Natural killer cell (primary cell): ENCODE measurements around the gene TBPL1. TPM values are rescaled to one million over a fixed set of nuclear protein-coding genes. Genes with fewer than 3 reads are reported as not detected.

ENCODE experiments used
- ATAC-seq, 3 donors: fragments of 150-1000 bp in 2 of 3; fragments of 200-7000 bp in 1 of 3; cut with Tn5 transposase; 1 replicate in 1 of 3; 2 replicates in 2 of 3; pipeline ENCODE4 v1.10.0; 2021; ENCODE audit warnings: mild to moderate bottlenecking in 2 of 3, moderate library complexity in 2 of 3
- DNase-seq, 2 donors: peaks; one replicate each; pipeline versions ENCODE4 v3.0.0 to v3.0.0-alpha.2; 2013 to 2021; ENCODE audit warnings: mixed read lengths in 1 of 2
- H3K27ac ChIP-seq: one replicate; pipeline ENCODE4 v1.5.1; 2013; ENCODE audit warnings: mild to moderate bottlenecking, low read length
- H3K27me3 ChIP-seq: one replicate; pipeline ENCODE4 v1.6.1; 2013; ENCODE audit warnings: low read length; ENCODE audit not compliant: control insufficient read depth, insufficient read depth
- H3K36me3 ChIP-seq: one replicate; pipeline ENCODE4 v1.6.1; 2013; ENCODE audit warnings: low read length; ENCODE audit not compliant: control insufficient read depth, insufficient read depth
- H3K4me1 ChIP-seq: one replicate; pipeline ENCODE4 v1.6.1; 2013; ENCODE audit warnings: low read length; ENCODE audit not compliant: control insufficient read depth, insufficient read depth
- H3K4me3 ChIP-seq: one replicate; pipeline ENCODE4 v1.5.1; 2013; ENCODE audit warnings: low read length
- H3K9me3 ChIP-seq: one replicate; pipeline ENCODE4 v1.6.1; 2013; ENCODE audit warnings: low read length; ENCODE audit not compliant: control insufficient read depth, insufficient read depth
- H3K27ac Mint-ChIP-seq, 2 donors: one replicate each; pipeline ENCODE4 v1.8.0; 2022; ENCODE audit warnings: mild to moderate bottlenecking in 2 of 2, mixed read lengths in 2 of 2, moderate library complexity in 1 of 2
- H3K27me3 Mint-ChIP-seq, 2 donors: one replicate each; pipeline ENCODE4 v1.8.0; 2022; ENCODE audit warnings: low read depth in 2 of 2, mixed read lengths in 2 of 2
- H3K36me3 Mint-ChIP-seq: one replicate; pipeline ENCODE4 v1.8.0; 2022; ENCODE audit warnings: mixed read lengths
- H3K4me1 Mint-ChIP-seq, 2 donors: one replicate each; pipeline ENCODE4 v1.8.0; 2022; ENCODE audit warnings: mixed read lengths in 2 of 2
- H3K4me3 Mint-ChIP-seq: one replicate; pipeline ENCODE4 v1.8.0; 2022; ENCODE audit warnings: mild to moderate bottlenecking, moderate library complexity, mixed read lengths
- H3K9me3 Mint-ChIP-seq, 2 donors: one replicate each; pipeline ENCODE4 v1.8.0; 2022; ENCODE audit warnings: mixed read lengths in 2 of 2
- WGBS: methylation state at CpG from one replicate; pipeline ENCODE4 v1.1.7; 2013; ENCODE audit warnings: missing lambda C conversion rate; ENCODE audit not compliant: insufficient coverage; 5-methylcytosine and 5-hydroxymethylcytosine counted together
- intact Hi-C: fragments of 100-400 bp; cut with micrococcal nuclease; formaldehyde crosslinking; loops from one replicate; pipeline ENCODE4 v1.14.2; 2022
- total RNA-seq, 4 donors: library from RNA; stranded (reverse); fragments of 120-200 nt in 1 of 4; gene quantifications; one replicate each; pipeline versions ENCODE4 v1.2.3 to v1.2.4, GENCODE V29; 2013 to 2022
- TF ChIP-seq, protein P1 (sequence below): fragments of 200-600 bp; IDR thresholded peaks from one replicate; pipeline ENCODE4 v1.8.0; 2022; ENCODE audit warnings: antibody characterized with exemption

TBPL1 gene
- total RNA-seq, 3 donors from 2014 or later (not counting 1 experiment from before 2014, with no cell fraction given), result 54.8 to 71.0 (median 59.9) TPM

DNA sequence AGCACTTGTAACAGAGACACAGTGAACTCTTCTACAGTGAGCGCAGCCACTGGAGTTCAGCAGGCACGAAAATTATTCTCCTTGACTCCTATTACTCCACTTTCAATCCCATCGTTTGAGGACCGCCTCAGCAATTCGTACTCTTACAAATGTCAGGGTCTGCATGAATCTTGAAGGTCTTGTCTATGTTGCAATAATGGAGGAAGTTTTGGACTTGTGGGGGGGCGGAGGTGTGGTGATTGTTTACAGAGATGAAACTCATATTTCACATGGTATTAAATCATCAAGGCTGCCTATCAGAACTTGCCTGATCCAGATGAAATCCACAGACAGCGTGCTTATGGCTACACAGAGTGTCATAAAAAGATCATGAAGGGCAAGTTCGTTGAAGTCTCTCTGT lies 57.4 kb downstream of the TBPL1 start:
- H3K4me1 Mint-ChIP-seq, result no peaks in the 10 kb centered on the region
- intact Hi-C loops, result no loop called here
- Histone ChIP-seq H3K27me3 (no peaks in the 10 kb centered on the region), H3K4me3 (no peak overlapping the region), H3K9me3 (no peaks in the 10 kb centered on the region), H3K36me3 (no peaks in the 10 kb centered on the region), H3K4me1 (no peaks in the 10 kb centered on the region), H3K27ac (no peak overlapping the region)
- no peak overlapping the region for H3K4me3 Mint-ChIP-seq
- 94% methylated on average over 7 of the region's 8 CpGs for WGBS
- no peaks in the 10 kb centered on the region for H3K9me3 Mint-ChIP-seq
- TF ChIP-seq, protein P1, sequence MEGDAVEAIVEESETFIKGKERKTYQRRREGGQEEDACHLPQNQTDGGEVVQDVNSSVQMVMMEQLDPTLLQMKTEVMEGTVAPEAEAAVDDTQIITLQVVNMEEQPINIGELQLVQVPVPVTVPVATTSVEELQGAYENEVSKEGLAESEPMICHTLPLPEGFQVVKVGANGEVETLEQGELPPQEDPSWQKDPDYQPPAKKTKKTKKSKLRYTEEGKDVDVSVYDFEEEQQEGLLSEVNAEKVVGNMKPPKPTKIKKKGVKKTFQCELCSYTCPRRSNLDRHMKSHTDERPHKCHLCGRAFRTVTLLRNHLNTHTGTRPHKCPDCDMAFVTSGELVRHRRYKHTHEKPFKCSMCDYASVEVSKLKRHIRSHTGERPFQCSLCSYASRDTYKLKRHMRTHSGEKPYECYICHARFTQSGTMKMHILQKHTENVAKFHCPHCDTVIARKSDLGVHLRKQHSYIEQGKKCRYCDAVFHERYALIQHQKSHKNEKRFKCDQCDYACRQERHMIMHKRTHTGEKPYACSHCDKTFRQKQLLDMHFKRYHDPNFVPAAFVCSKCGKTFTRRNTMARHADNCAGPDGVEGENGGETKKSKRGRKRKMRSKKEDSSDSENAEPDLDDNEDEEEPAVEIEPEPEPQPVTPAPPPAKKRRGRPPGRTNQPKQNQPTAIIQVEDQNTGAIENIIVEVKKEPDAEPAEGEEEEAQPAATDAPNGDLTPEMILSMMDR, result no peak
- peaks cover 7 to 23% of the 10 kb centered on the region in 2 donors for H3K27me3 Mint-ChIP-seq
- no peaks in the 10 kb centered on the region for H3K36me3 Mint-ChIP-seq
- no peak overlapping the region for H3K27ac Mint-ChIP-seq
- DNase-seq (no peak), ATAC-seq (no peak)

DNA sequence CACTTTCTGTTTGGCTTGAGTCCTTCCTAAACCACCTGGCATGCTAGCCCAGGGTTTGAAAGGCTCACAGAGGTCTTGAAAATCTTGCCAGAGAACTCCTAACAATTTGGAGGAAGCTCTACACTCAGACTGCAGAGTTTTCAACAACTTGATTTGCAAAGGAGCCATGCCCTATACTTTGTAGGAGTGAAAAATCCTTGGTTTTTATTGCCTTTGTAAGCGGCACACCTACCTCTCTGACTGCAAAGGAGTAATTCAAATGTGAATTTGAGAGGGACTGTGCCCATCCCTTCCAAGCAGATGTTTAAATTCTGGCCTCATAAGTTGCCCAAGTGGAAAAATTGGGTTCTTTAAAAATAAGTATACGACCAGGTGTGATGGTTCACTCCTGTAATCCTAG lies 58.0 kb downstream of the TBPL1 start:
- Histone ChIP-seq H3K36me3 (no peaks in the 10 kb centered on the region), H3K4me1 (no peaks in the 10 kb centered on the region), H3K9me3 (no peaks in the 10 kb centered on the region), H3K4me3 (no peak overlapping the region), H3K27me3 (no peaks in the 10 kb centered on the region), H3K27ac (no peak overlapping the region)
- H3K27me3 Mint-ChIP-seq, result peaks cover 2 to 18% of the 10 kb centered on the region in 2 donors
- H3K9me3 Mint-ChIP-seq, result no peaks in the 10 kb centered on the region
- no peak overlapping the region for H3K27ac Mint-ChIP-seq
- DNase-seq (no peak), ATAC-seq (no peak)
- TF ChIP-seq, protein P1, result no peak
- no peaks in the 10 kb centered on the region for H3K36me3 Mint-ChIP-seq
- 95% methylated on average over 2 of the region's 2 CpGs for WGBS
- intact Hi-C loops, result no loop called here
- H3K4me3 Mint-ChIP-seq, result no peak overlapping the region
- no peaks in the 10 kb centered on the region for H3K4me1 Mint-ChIP-seq

DNA sequence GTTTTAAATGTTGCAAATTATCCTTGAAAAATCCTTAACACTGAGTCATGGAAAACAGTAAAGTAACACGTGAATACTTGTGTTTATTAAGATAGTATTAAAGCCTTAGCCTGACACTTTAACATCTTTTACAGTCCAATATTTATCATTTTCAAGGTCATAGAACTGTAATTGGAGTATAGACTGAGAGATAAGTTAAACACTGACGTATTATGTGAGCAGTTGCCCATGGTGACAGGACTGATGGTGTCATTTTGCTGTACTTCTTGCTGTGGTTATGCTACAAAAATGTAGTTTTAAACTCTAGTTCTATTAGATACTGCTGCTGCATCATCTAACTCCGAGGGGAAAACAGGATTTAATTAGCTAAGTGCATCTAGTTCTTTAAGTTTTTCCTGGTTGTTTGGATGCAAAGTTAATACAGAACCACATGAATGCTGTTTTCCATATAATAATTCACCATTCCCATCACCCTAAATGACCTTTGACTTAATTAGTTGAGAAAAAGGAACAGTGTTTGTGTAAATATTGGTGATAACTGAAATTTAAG lies 61.6 kb downstream of the TBPL1 start:
- Histone ChIP-seq H3K27ac (no peak overlapping the region), H3K4me3 (no peak overlapping the region)
- intact Hi-C loops, result no loop called here

More for the DNA sequence above, 61.6 kb downstream of the TBPL1 start:
- H3K27me3 ChIP-seq, result no peaks in the 10 kb centered on the region
- TF ChIP-seq, protein P1, result no peak
- H3K9me3 Mint-ChIP-seq, result no peaks in the 10 kb centered on the region
- H3K27me3 Mint-ChIP-seq, result peaks cover 6 to 20% of the 10 kb centered on the region in 2 donors
- H3K9me3 ChIP-seq, result no peaks in the 10 kb centered on the region
- 85% methylated on average over 1 of the region's 3 CpGs for WGBS
- H3K4me3 Mint-ChIP-seq, result no peak overlapping the region
- no peak overlapping the region for H3K27ac Mint-ChIP-seq
- ATAC-seq (no peak), DNase-seq (no peak)
- H3K36me3 ChIP-seq, result no peaks in the 10 kb centered on the region
- H3K4me1 ChIP-seq, result no peaks in the 10 kb centered on the region
- H3K36me3 Mint-ChIP-seq, result no peaks in the 10 kb centered on the region
- no peaks in the 10 kb centered on the region for H3K4me1 Mint-ChIP-seq
